ENCODE measurements around the gene CHMP6. TPM values are rescaled to one million over a fixed set of nuclear protein-coding genes. Genes with fewer than 3 reads are reported as not detected.

Gene CHMP6
- total and polyA plus RNA-seq, 7 experiments from 2014 or later = 26.4 to 55.4 (median 46.2) TPM

DNA sequence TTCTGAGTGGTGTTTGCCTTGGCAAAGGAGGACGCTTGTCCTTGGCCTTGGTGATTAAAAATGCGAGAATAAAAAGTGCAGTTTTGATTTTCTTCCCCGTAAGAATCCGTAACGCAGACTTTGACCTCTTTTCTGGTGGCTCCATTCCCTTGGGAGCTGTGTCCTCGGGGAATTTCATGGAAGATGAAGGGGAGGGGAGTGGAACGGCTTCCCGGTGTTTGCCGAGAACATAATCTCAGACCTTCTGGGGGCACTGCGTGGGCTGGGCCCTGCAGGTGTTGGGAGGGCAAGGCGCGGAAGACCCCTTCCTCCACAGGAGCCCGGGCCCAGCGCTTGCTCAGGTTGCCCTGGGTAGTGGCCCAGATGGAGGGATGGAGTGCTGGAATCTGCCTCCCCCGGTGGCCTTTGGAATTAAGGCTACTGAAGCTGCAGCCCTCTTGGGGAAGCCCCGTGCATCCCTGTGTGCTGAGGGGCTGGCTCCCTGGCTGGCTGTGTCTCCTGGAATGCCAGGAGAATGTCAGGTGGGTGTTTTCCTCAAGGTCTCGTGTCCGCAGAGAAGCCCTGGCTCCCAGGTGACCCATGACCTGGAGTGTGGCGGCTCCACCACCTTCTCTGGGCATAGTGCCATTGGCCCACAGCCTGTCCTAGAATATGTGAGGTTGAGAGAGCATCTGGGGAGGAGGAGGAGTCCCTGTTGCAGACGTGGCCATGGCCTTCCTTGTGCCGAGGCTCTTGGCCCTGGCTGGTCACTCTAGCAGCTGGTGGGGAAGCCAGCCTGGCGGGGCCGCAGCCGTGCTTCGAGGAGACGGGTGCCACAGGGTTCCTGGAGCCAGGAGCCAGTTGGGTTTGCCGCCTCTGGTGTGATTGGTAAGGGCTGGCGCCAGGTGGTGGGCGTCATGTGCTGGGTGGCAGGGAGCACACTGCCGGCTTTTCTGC lies 46.4 kb downstream of the CHMP6 start:
- intact Hi-C loops (cut with micrococcal nuclease) = loop anchor here in 1 of 2 donors (10.0 kb wide), 2 partner anchors 447 to 583 kb away; no protein-coding TSS in a partner anchor
- peaks cover 0 to 36% (median 0%) of the 10 kb centered on the region in 5 donors for H3K27me3 Mint-ChIP-seq

DNA sequence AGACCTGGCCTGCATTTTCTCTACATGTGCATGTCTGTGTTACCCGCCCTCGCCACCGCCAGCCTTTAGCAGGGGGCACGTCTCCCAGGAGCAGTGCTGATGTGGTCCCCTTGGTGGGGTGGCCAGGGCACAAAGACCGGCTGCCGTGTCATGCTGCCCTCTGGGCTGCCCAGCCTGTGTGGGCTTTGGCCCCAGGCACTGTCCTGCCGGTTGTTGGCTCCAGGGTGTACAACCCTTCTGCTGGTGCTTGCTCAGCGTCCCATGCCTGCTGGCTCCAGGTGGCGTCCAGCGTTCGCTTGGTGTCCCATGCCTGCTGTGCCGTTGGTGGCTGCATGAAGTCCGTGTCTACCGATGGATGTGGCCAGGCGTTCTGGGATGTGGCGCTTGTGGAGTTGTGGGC lies 47.5 kb downstream of the CHMP6 start:
- Mint-ChIP-seq H3K27ac (no peak overlapping the region), H3K36me3 (no peaks in the 10 kb centered on the region), H3K27me3 (peaks cover 0 to 26% (median 0%) of the 10 kb centered on the region in 5 donors), H3K4me3 (no peak overlapping the region), H3K4me1 (peaks cover 0 to 14% (median 9%) of the 10 kb centered on the region in 7 donors), H3K9me3 (no peaks in the 10 kb centered on the region)
- H3K4me1 ChIP-seq (ENCODE audit: control insufficient read depth in 2 of 2, insufficient read depth in 2 of 2, low read length in 2 of 2) = peaks cover 0 to 3% of the 10 kb centered on the region in 2 donors
- intact Hi-C loops (cut with micrococcal nuclease) = loop anchor here in 1 of 2 donors (10.0 kb wide), 2 partner anchors 446 to 584 kb away; no protein-coding TSS in a partner anchor
- ChIA-PET POLR2A (no interaction called here), CTCF (no interaction called here)
- H3K36me3 ChIP-seq (ENCODE audit: control insufficient read depth in 2 of 3, insufficient read depth in 3 of 3, low read length in 3 of 3) = no peaks in the 10 kb centered on the region
- ATAC-seq = no peak
- no peaks in the 10 kb centered on the region for H3K9me3 ChIP-seq (ENCODE audit: control insufficient read depth in 2 of 3, low read length in 3 of 3)
- H3K4me3 ChIP-seq (ENCODE audit: low read length) = no peak overlapping the region
- H3K27me3 ChIP-seq (ENCODE audit: control insufficient read depth in 2 of 2, insufficient read depth in 2 of 2, low read length in 2 of 2) = no peaks in the 10 kb centered on the region
- DNase-seq = peak in 1 of 9 donors; percentile 8
- no peak overlapping the region for H3K27ac ChIP-seq (ENCODE audit: low read depth, low read length)

More for the DNA sequence above, 46.4 kb downstream of the CHMP6 start:
- POLR2A ChIA-PET = no interaction called here
- Mint-ChIP-seq H3K27ac (peak overlapping the region in 1 of 9 donors; percentile 18), H3K4me1 (peaks cover 5 to 24% (median 19%) of the 10 kb centered on the region in 7 donors), H3K4me3 (peak overlapping the region in 3 of 10 donors; percentile 9 to 91 (median 10)), H3K9me3 (no peaks in the 10 kb centered on the region), H3K36me3 (no peaks in the 10 kb centered on the region)
- Histone ChIP-seq H3K4me3 (ENCODE audit: low read length) (no peak overlapping the region), H3K9me3 (ENCODE audit: control insufficient read depth in 2 of 3, low read length in 3 of 3) (no peaks in the 10 kb centered on the region), H3K27me3 (ENCODE audit: control insufficient read depth in 2 of 2, insufficient read depth in 2 of 2, low read length in 2 of 2) (no peaks in the 10 kb centered on the region), H3K4me1 (ENCODE audit: control insufficient read depth in 2 of 2, insufficient read depth in 2 of 2, low read length in 2 of 2) (peaks cover 0 to 9% of the 10 kb centered on the region in 2 donors), H3K27ac (ENCODE audit: low read depth, low read length) (no peak overlapping the region), H3K36me3 (ENCODE audit: control insufficient read depth in 2 of 3, insufficient read depth in 3 of 3, low read length in 3 of 3) (no peaks in the 10 kb centered on the region)
- DNase-seq = peak in 1 of 9 donors; percentile 8
- CTCF ChIA-PET = no interaction called here
- no peak for ATAC-seq

DNA sequence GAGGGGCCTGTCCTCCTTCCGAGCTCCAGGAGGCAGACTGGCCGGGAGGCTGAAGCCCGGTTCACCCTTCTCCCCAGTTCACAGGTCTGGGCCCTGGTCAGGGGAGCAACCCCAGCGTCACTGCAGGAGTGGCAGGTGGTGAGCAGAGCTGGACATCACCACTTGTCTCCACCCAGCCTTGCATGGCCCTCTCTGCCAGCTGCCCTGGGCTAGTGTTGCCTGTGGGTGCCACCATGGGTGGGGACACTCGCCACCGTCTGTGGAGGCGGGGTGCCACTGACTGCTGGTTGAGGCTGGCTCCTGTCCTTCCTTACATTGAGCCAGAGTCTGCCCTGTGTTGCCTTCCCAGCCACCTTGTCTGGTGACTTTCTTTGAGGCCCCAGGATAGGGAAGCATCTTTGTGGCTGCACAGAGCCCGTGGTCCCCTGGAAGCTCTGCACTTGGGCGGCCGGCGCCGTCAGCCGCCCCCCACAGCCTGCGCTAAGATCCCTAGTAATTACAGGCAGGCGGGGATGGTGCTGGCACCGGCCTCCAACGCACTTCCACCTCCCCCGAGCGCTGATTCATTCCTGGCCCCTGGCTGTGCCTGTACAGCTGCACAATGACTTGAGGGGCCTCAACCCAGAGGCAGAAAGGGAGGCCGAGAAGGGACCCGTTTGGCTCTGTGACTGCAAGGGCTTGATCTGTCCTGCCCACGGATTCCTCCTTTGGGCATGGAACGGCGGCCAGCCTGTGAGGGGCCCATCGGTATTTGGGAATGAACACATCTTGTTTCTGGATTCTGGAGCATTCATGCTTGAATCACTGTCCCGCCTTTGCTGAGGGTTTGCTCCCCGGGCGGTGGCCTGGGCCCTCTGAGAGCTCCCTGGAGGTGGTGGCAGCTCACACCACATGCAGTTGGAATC lies 48.5 kb downstream of the CHMP6 start:
- no peaks in the 10 kb centered on the region for H3K27me3 ChIP-seq (ENCODE audit: control insufficient read depth in 2 of 2, insufficient read depth in 2 of 2, low read length in 2 of 2)
- no peaks in the 10 kb centered on the region for H3K4me1 ChIP-seq (ENCODE audit: control insufficient read depth in 2 of 2, insufficient read depth in 2 of 2, low read length in 2 of 2)
- Mint-ChIP-seq H3K36me3 (no peaks in the 10 kb centered on the region), H3K4me3 (no peak overlapping the region), H3K27ac (no peak overlapping the region), H3K27me3 (peaks cover 0 to 22% (median 0%) of the 10 kb centered on the region in 5 donors), H3K9me3 (no peaks in the 10 kb centered on the region), H3K4me1 (peaks cover 0 to 13% (median 8%) of the 10 kb centered on the region in 7 donors)
- no peaks in the 10 kb centered on the region for H3K9me3 ChIP-seq (ENCODE audit: control insufficient read depth in 2 of 3, low read length in 3 of 3)
- ATAC-seq (no peak), DNase-seq (no peak)
- ChIA-PET POLR2A (no interaction called here), CTCF (no interaction called here)
- no peaks in the 10 kb centered on the region for H3K36me3 ChIP-seq (ENCODE audit: control insufficient read depth in 2 of 3, insufficient read depth in 3 of 3, low read length in 3 of 3)
- H3K27ac ChIP-seq (ENCODE audit: low read depth, low read length) = no peak overlapping the region
- no peak overlapping the region for H3K4me3 ChIP-seq (ENCODE audit: low read length)
- intact Hi-C loops (cut with micrococcal nuclease) = loop anchor here in 1 of 2 donors (10.0 kb wide), 2 partner anchors 445 to 585 kb away; no protein-coding TSS in a partner anchor

DNA sequence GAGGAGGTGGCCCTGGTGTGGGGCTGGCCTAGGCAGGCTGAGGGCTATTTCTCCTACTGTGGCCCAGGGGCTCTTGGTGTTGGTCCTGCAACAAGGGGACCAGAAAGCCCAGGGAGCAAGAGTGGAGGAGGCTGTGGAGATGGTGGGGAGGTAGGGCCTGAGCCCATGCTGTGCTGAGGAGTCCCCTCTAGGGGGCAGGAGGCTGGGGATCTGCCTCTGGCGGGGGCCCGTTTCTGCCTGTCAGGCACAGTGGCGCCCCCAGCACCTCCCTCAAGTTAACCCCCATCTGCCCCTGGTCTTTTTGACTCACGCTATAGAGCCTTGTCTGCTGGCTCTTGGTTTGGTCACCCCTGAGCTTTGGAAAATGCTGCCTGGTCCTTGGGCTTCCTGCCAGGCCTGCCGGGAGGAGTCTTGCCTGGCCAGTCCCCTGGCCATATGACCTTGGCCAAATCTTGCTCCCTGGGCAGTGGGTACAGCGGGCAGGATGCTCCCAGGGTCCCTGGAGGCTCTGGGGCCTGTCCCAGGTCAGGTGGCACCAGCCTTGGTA lies 49.2 kb downstream of the CHMP6 start:
- Mint-ChIP-seq H3K27me3 (peaks cover 0 to 19% (median 0%) of the 10 kb centered on the region in 5 donors), H3K36me3 (no peaks in the 10 kb centered on the region), H3K9me3 (no peaks in the 10 kb centered on the region), H3K4me1 (peaks cover 0 to 10% (median 5%) of the 10 kb centered on the region in 7 donors), H3K27ac (no peak overlapping the region), H3K4me3 (no peak overlapping the region)
- CTCF ChIA-PET = no interaction called here
- Histone ChIP-seq H3K4me3 (ENCODE audit: low read length) (no peak overlapping the region), H3K9me3 (ENCODE audit: control insufficient read depth in 2 of 3, low read length in 3 of 3) (no peaks in the 10 kb centered on the region), H3K27me3 (ENCODE audit: control insufficient read depth in 2 of 2, insufficient read depth in 2 of 2, low read length in 2 of 2) (no peaks in the 10 kb centered on the region), H3K36me3 (ENCODE audit: control insufficient read depth in 2 of 3, insufficient read depth in 3 of 3, low read length in 3 of 3) (no peaks in the 10 kb centered on the region), H3K27ac (ENCODE audit: low read depth, low read length) (no peak overlapping the region), H3K4me1 (ENCODE audit: control insufficient read depth in 2 of 2, insufficient read depth in 2 of 2, low read length in 2 of 2) (no peaks in the 10 kb centered on the region)
- DNase-seq (no peak), ATAC-seq (peak; percentile 65)
- intact Hi-C loops (cut with micrococcal nuclease) = no loop called here
- POLR2A ChIA-PET = no interaction called here

DNA sequence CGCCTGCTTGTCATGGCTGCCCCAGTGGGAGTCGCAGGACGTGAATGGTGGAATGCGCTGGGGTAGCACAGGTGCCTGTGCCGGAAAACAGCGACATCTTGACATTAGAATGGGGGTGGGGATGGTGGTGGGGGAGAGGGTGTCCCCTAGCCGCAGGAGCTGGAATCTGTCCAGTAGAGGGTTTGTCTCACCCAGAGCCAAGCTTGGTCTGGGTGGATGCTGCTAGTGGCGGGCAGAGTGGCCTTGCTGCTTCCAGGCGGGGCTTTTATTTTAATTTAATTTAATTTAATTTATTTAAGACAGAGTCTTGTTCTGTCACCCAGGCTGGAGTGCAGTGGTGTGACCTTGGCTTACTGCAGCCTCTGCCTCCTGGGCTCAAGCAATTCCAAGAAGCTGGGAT lies 51.0 kb downstream of the CHMP6 start:
- H3K4me3 ChIP-seq (ENCODE audit: low read length) = no peak overlapping the region
- CTCF ChIA-PET = no interaction called here
- H3K36me3 ChIP-seq (ENCODE audit: control insufficient read depth in 2 of 3, insufficient read depth in 3 of 3, low read length in 3 of 3) = no peaks in the 10 kb centered on the region
- no peak overlapping the region for H3K27ac ChIP-seq (ENCODE audit: low read depth, low read length)
- H3K27me3 ChIP-seq (ENCODE audit: control insufficient read depth in 2 of 2, insufficient read depth in 2 of 2, low read length in 2 of 2) = no peaks in the 10 kb centered on the region
- intact Hi-C loops (cut with micrococcal nuclease) = no loop called here
- Mint-ChIP-seq H3K4me1 (peaks cover 0 to 2% (median 0%) of the 10 kb centered on the region in 7 donors), H3K27me3 (peaks cover 0 to 3% (median 0%) of the 10 kb centered on the region in 5 donors), H3K9me3 (no peaks in the 10 kb centered on the region), H3K4me3 (no peak overlapping the region), H3K36me3 (no peaks in the 10 kb centered on the region), H3K27ac (peak overlapping the region in 1 of 9 donors; percentile 36)
- no peaks in the 10 kb centered on the region for H3K4me1 ChIP-seq (ENCODE audit: control insufficient read depth in 2 of 2, insufficient read depth in 2 of 2, low read length in 2 of 2)
- H3K9me3 ChIP-seq (ENCODE audit: control insufficient read depth in 2 of 3, low read length in 3 of 3) = no peaks in the 10 kb centered on the region
- POLR2A ChIA-PET = interaction anchor here (0.7 kb wide), 1 partner anchor 27 kb away, joined by 3 read pairs; no protein-coding TSS in a partner anchor
- ATAC-seq (no peak), DNase-seq (no peak)

DNA sequence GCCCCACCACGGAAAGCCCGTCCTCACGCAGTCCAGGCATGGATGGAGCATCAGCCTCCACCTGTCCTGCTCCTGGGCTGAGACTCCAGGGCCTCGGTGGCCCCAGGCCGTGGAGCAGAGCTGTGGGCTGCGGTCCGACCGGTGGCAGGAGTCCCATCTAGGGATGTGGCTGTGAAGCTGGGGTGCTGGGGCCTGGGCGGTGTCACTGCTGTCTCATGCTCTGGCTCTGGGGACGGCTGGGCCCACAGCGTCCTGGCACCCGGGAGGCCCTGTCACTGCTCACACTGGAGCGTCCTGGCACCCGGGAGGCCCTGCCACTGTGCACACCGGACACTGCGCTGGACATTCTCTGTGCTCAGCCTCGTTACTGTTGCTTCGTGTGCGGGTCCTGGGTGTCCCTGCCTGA lies 51.7 kb downstream of the CHMP6 start:
- peaks cover 0 to 2% (median 0%) of the 10 kb centered on the region in 7 donors for H3K4me1 Mint-ChIP-seq

More for the DNA sequence above, 51.7 kb downstream of the CHMP6 start:
- no peaks in the 10 kb centered on the region for H3K9me3 ChIP-seq (ENCODE audit: control insufficient read depth in 2 of 3, low read length in 3 of 3)
- Mint-ChIP-seq H3K4me3 (no peak overlapping the region), H3K36me3 (no peaks in the 10 kb centered on the region), H3K9me3 (no peaks in the 10 kb centered on the region), H3K27me3 (no peaks in the 10 kb centered on the region), H3K27ac (no peak overlapping the region)
- H3K4me1 ChIP-seq (ENCODE audit: control insufficient read depth in 2 of 2, insufficient read depth in 2 of 2, low read length in 2 of 2) = no peaks in the 10 kb centered on the region
- no peak overlapping the region for H3K27ac ChIP-seq (ENCODE audit: low read depth, low read length)
- H3K36me3 ChIP-seq (ENCODE audit: control insufficient read depth in 2 of 3, insufficient read depth in 3 of 3, low read length in 3 of 3) = no peaks in the 10 kb centered on the region
- H3K27me3 ChIP-seq (ENCODE audit: control insufficient read depth in 2 of 2, insufficient read depth in 2 of 2, low read length in 2 of 2) = no peaks in the 10 kb centered on the region
- intact Hi-C loops (cut with micrococcal nuclease) = no loop called here
- CTCF ChIA-PET = no interaction called here
- DNase-seq (no peak), ATAC-seq (no peak)
- no peak overlapping the region for H3K4me3 ChIP-seq (ENCODE audit: low read length)
- POLR2A ChIA-PET = no interaction called here

Data from naive thymus-derived CD4-positive, alpha-beta T cell (primary cell).